Tibial nerve (tissue), 4 donors: ENCODE measurements around the gene TMEM243. TPM values are rescaled to one million over a fixed set of nuclear protein-coding genes. Genes with fewer than 3 reads are reported as not detected.
"Not testable (repeated sequence)": the region's sequence is repeated elsewhere in the genome, so short reads cannot be mapped to it uniquely, and the experiment has no call there.

Source experiments
- DNase-seq, 2 donors: peaks; one replicate each; pipeline ENCODE4 v3.0.0-alpha.2; 2019; ENCODE audit warnings: low spot score in 2 of 2
- H3K27ac ChIP-seq, 4 donors: fragments of 200-600 bp; sonication (generic) in 3 of 4; one replicate each; pipeline ENCODE4 v1.5.1; 2017 to 2019; ENCODE audit warnings: mild to moderate bottlenecking in 1 of 4
- H3K27me3 ChIP-seq, 2 donors: fragments of 200-600 bp; sonication (generic) in 1 of 2; one replicate each; pipeline versions ENCODE4 v1.5.1 to v1.6.0; 2017 to 2019
- H3K36me3 ChIP-seq, 3 donors: fragments of 200-600 bp; sonication (generic); one replicate each; pipeline ENCODE4 v1.5.1; 2018 to 2019
- H3K4me1 ChIP-seq, 4 donors: fragments of 200-600 bp; sonication (generic) in 3 of 4; one replicate each; pipeline ENCODE4 v1.5.1; 2017 to 2019
- H3K4me3 ChIP-seq, 4 donors: fragments of 200-600 bp; sonication (generic) in 3 of 4; one replicate each; pipeline ENCODE4 v1.5.1; 2017 to 2019; ENCODE audit warnings: mild to moderate bottlenecking in 1 of 4, moderate library complexity in 1 of 4
- H3K9me3 ChIP-seq, 4 donors: fragments of 200-600 bp; sonication (generic) in 3 of 4; one replicate each; pipeline ENCODE4 v1.5.1; 2017 to 2019
- EP300 ChIP-seq, 2 donors: sonication (generic); formaldehyde crosslinking; IDR thresholded peaks; one replicate each; pipeline ENCODE4 v1.6.1; 2017; ENCODE audit warnings: antibody characterized with exemption in 2 of 2, mild to moderate bottlenecking in 1 of 2
- POLR2A ChIP-seq, 2 donors: fragments of 450-650 bp; IDR thresholded peaks; one replicate each; pipeline ENCODE4 v1.6.1; 2017; ENCODE audit warnings: antibody characterized with exemption in 2 of 2, mild to moderate bottlenecking in 2 of 2, moderate library complexity in 2 of 2
- WGBS, 2 donors: methylation state at CpG; one replicate each; pipeline ENCODE4 v1.1.5; 2018; 5-methylcytosine and 5-hydroxymethylcytosine counted together
- total RNA-seq, 4 donors: library from RNA; depleted of rRNA; stranded (reverse); fragments of >200 nt; gene quantifications; one replicate each; pipeline ENCODE4 v1.1.0, GENCODE V29; 2016
- TF ChIP-seq, protein P1 (sequence below), 5 experiments: fragments of 200-600 bp in 3 of 5; fragments of 450-650 bp in 2 of 5; sonication (generic) in 3 of 5; IDR thresholded peaks; one replicate each; pipeline ENCODE4 v1.5.1; 2016 to 2019; ENCODE audit warnings: antibody characterized with exemption in 5 of 5, mild to moderate bottlenecking in 3 of 5, moderate library complexity in 2 of 5

TMEM243 gene, protein sequence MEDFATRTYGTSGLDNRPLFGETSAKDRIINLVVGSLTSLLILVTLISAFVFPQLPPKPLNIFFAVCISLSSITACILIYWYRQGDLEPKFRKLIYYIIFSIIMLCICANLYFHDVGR
- total RNA-seq, result 10 to 100 TPM; 36.0 to 52.7 (median 42.5) TPM

DNA sequence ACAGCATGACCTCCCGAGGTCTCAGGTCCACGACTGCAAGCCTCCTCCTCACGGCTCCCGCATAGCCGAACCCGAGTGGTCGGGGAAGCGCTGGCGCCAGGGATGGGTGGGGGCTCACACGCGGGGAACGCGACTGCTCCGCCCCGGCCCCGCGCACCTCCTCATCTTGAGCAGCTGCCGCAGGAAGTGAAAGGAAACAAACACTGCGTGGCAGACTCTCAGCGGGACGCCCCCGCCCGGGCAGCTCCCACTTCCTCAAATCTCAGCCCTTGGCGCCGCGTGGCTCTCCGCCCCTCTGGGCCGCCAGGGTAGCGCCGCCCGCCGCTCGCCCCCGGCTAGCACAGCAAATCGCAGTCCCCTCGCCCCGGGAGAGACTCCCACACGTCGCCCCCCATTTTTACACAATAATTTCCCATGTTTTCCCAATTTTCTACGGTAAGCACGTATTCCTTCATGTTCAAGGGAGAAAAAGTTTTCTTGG lies at the start of gene TMEM243:
Gene TMEM243 (minus strand): TSS at position 188 of the 481 bp plus-strand sequence. CDS start 229 bp downstream, outside the sequence.
- DNase-seq, result peak; percentile 40 to 59
- Histone ChIP-seq H3K27me3 (no peaks in the 10 kb centered on the region), H3K36me3 (no peaks in the 10 kb centered on the region), H3K4me1 (peaks cover 0 to 37% (median 21%) of the 10 kb centered on the region in 4 donors), H3K9me3 (no peaks in the 10 kb centered on the region), H3K27ac (peak within 1 kb of the TSS; percentile 58 to 94 (median 90)), H3K4me3 (peak within 1 kb of the TSS; percentile 62 to 94 (median 82))
- TF ChIP-seq EP300 (IDR thresholded peaks at IDR 0.05) (peak in 1 of 2 donors; percentile 82), POLR2A (IDR thresholded peaks at IDR 0.05) (peak; percentile 24 to 53)
- TF ChIP-seq, protein P1, sequence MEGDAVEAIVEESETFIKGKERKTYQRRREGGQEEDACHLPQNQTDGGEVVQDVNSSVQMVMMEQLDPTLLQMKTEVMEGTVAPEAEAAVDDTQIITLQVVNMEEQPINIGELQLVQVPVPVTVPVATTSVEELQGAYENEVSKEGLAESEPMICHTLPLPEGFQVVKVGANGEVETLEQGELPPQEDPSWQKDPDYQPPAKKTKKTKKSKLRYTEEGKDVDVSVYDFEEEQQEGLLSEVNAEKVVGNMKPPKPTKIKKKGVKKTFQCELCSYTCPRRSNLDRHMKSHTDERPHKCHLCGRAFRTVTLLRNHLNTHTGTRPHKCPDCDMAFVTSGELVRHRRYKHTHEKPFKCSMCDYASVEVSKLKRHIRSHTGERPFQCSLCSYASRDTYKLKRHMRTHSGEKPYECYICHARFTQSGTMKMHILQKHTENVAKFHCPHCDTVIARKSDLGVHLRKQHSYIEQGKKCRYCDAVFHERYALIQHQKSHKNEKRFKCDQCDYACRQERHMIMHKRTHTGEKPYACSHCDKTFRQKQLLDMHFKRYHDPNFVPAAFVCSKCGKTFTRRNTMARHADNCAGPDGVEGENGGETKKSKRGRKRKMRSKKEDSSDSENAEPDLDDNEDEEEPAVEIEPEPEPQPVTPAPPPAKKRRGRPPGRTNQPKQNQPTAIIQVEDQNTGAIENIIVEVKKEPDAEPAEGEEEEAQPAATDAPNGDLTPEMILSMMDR (IDR thresholded peaks at IDR 0.05), result peak in 2 of 5 experiments; percentile 16 to 23
- 1% methylated on average over 40 of the region's 41 CpGs for WGBS, 2 donors

DNA sequence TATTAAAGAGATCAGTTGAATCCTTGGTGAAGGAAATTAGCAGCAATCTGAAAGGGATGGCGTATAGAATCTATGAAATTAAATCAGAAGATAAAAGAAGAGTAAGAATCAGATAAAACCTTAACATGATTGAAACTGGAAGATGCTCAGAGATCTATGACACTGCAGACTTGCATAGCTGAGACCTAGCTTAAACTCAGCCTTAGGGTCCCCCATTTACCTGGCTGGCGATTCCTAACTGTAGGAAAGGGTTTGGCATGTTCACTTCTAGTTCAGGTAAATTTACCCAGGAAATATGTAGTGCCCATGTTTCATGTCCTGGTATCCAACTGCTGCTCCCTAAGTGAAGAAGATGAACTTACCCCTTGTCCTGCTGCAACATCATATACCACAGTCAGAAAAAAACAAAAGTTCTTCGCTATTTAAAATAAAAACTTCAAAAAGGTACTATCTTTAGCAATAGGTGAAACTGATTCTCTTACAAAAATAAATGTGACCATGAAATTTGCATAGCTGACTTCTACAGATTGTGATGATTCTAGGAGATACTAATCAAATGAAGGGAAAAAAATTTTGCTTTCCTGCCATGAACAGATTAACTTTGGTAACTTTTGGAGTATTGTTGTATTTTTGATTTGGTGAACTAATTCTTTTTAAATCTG lies 47.8 kb upstream of the TMEM243 start:
- Histone ChIP-seq H3K36me3 (no peaks in the 10 kb centered on the region), H3K4me1 (no peaks in the 10 kb centered on the region), H3K9me3 (no peaks in the 10 kb centered on the region), H3K27ac (no peak overlapping the region), H3K27me3 (no peaks in the 10 kb centered on the region), H3K4me3 (no peak overlapping the region)
- TF ChIP-seq POLR2A (IDR thresholded peaks at IDR 0.05) (no peak), EP300 (IDR thresholded peaks at IDR 0.05) (no peak)
- TF ChIP-seq, protein P1 (IDR thresholded peaks at IDR 0.05), result no peak
- no peak for DNase-seq
- 79 to 83% methylated on average over 3 of the region's 3 CpGs for WGBS, 2 donors

DNA sequence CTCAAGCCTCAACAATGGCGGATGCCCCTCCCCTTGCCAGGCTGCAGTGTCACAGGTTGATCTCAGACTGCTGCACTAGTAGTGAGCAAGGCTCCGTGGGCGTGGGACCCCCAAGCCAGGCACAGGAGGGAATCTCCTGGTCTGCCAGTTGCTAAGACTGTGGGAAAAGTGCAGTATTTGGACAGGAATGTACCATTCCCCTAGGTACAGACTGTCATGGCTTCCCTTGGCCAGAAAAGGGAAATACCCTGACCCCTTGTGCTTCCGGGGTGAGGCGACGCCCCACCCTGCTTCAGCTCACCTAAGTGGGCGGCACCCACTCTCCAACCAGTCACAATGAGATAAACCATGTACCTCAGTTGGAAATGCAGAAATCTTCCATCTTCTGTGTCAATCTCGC lies 44.0 kb upstream of the TMEM243 start:
- H3K27me3 ChIP-seq, result no peaks in the 10 kb centered on the region
- no peaks in the 10 kb centered on the region for H3K36me3 ChIP-seq
- no peak overlapping the region for H3K4me3 ChIP-seq
- DNase-seq, result no peak
- H3K9me3 ChIP-seq, result no peaks in the 10 kb centered on the region
- 90 to 93% methylated on average over 7 to 8 of the region's 8 CpGs for WGBS, 2 donors
- no peaks in the 10 kb centered on the region for H3K4me1 ChIP-seq
- H3K27ac ChIP-seq, result no peak overlapping the region
- no peak for TF ChIP-seq EP300 (IDR thresholded peaks at IDR 0.05)
- TF ChIP-seq POLR2A (IDR thresholded peaks at IDR 0.05), result no peak
- TF ChIP-seq, protein P1 (IDR thresholded peaks at IDR 0.05), result no peak

DNA sequence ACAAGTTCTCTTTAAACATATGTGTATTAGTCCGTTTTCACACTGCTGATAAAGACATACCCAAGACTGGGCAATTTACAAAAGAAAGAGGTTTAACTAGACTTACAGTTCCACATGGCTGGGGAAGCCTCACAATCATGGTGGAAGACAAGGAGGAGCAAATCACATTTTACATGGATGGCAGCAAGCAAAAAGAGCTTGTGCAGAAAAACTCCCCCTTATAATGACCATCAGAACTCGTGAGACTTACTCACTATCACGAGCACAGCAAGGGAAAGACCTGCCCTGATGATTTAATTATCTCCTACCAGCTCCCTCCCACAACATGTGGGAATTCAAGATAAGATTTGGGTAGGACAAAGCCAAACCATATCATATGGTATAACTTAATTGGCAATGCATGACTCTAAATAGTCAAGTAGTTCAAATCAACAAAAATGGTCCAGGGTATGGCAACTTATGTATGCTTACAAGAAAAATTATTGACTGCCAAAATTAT lies 34.1 kb upstream of the TMEM243 start:
- no peaks in the 10 kb centered on the region for H3K36me3 ChIP-seq
- DNase-seq, result no peak
- no peaks in the 10 kb centered on the region for H3K9me3 ChIP-seq
- H3K27ac ChIP-seq, result no peak overlapping the region
- TF ChIP-seq, protein P1 (IDR thresholded peaks at IDR 0.05), result no peak
- TF ChIP-seq EP300 (IDR thresholded peaks at IDR 0.05) (no peak), POLR2A (IDR thresholded peaks at IDR 0.05) (no peak)
- H3K27me3 ChIP-seq, result no peaks in the 10 kb centered on the region
- H3K4me1 ChIP-seq, result no peaks in the 10 kb centered on the region
- WGBS, 2 donors, result 75 to 87% methylated on average over 3 of the region's 3 CpGs
- no peak overlapping the region for H3K4me3 ChIP-seq

DNA sequence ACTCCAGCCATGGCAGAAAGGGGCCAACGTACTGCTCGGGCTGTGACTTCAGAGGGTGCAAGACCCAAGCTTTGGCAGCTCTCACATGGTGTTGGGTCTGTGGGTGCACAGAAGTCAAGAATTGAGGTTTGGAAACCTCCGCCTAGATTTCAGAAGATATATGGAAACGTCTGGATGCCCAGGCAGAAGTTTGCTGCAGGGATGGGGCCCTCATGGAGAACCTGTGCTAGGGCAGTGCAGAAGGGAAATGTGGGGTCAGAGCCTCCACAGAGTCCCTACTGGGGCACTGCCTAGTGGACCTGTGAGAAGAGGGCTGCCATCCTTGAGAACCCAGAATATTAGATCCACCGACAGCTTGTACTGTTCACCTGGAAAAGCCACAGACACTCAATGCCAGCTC lies 26.1 kb upstream of the TMEM243 start:
- not testable (repeated sequence) for DNase-seq, H3K27me3 ChIP-seq, H3K36me3 ChIP-seq, H3K9me3 ChIP-seq, H3K4me1 ChIP-seq, H3K27ac ChIP-seq, H3K4me3 ChIP-seq
- 90 to 92% methylated on average over 5 of the region's 5 CpGs for WGBS, 2 donors

DNA sequence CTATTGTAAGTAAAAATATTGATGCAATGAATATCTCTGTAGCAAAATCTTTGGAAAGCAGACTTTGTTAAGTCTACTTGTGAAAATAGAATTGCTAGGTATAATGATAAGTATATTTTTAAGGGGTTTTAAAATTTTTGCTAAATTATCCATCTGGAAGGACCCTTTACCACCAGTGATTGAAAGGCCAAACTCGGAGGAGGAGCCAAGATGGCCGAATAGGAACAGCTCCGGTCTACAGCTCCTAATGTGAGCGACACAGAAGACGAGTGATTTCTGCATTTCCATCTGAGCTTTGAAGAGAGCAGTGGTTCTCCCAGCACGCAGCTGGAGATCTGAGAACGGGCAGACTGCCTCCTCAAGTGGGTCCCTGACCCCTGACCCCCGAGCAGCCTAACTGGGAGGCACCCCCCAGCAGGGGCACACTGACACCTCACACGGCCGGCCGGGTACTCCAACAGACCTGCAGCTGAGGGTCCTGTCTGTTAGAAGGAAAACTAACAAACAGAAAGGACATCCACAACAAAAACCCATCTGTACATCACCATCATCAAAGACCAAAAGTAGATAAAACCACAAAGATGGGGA lies 19.0 kb upstream of the TMEM243 start:
- WGBS, 2 donors, result 66 to 67% methylated on average over 10 to 11 of the region's 11 CpGs
- H3K27me3 ChIP-seq, H3K4me3 ChIP-seq, H3K36me3 ChIP-seq, DNase-seq, H3K9me3 ChIP-seq, H3K27ac ChIP-seq, H3K4me1 ChIP-seq: not testable (repeated sequence)
